Activated naive CD8-positive, alpha-beta T cell treated with anti-CD3 and anti-CD28 coated beads, Interleukin-2, amount 50 U/mL, for 24 hours (primary cell): Measurements from ENCODE around the gene DAGLA.

Experiments
- ATAC-seq: fragments of 150-1000 bp; cut with Tn5 transposase; one replicate; pipeline ENCODE4 v1.10.0; 2021
- DNase-seq: peaks from one replicate; pipeline ENCODE4 v3.0.0; 2021
- H3K27ac Mint-ChIP-seq: one replicate; pipeline ENCODE4 v1.8.0; 2021; ENCODE audit warnings: mild to moderate bottlenecking, mixed read lengths
- H3K27me3 Mint-ChIP-seq: one replicate; pipeline ENCODE4 v1.8.0; 2021; ENCODE audit warnings: mixed read lengths
- H3K36me3 Mint-ChIP-seq: one replicate; pipeline ENCODE4 v1.8.0; 2021; ENCODE audit warnings: low read depth, mixed read lengths
- H3K4me1 Mint-ChIP-seq: one replicate; pipeline ENCODE4 v1.8.0; 2021; ENCODE audit warnings: mixed read lengths
- H3K4me3 Mint-ChIP-seq: one replicate; pipeline ENCODE4 v1.8.0; 2021; ENCODE audit warnings: mild to moderate bottlenecking, moderate library complexity, mixed read lengths
- H3K9me3 Mint-ChIP-seq: one replicate; pipeline ENCODE4 v1.8.0; 2021; ENCODE audit warnings: mixed read lengths

DAGLA gene

GRCh38 chr11:61778357-61778886 is 98.2 kb downstream of the DAGLA start:
- Mint-ChIP-seq H3K4me1 (peaks cover 18% of the 10 kb centered on the region), H3K27ac (no peak overlapping the region), H3K27me3 (peaks cover 1% of the 10 kb centered on the region), H3K36me3 (no peaks in the 10 kb centered on the region), H3K4me3 (no peak overlapping the region), H3K9me3 (no peaks in the 10 kb centered on the region)
- DNase-seq: no peak
- no peak for ATAC-seq

GRCh38 chr11:61778920-61779650 is 98.9 kb downstream of the DAGLA start:
- ATAC-seq (no peak), DNase-seq (no peak)
- H3K27ac Mint-ChIP-seq: no peak overlapping the region
- no peak overlapping the region for H3K4me3 Mint-ChIP-seq
- peaks cover 18% of the 10 kb centered on the region for H3K4me1 Mint-ChIP-seq
- H3K27me3 Mint-ChIP-seq: peaks cover 1% of the 10 kb centered on the region
- H3K36me3 Mint-ChIP-seq: peaks cover 2% of the 10 kb centered on the region
- no peaks in the 10 kb centered on the region for H3K9me3 Mint-ChIP-seq

- no peak for ATAC-seq
- Mint-ChIP-seq H3K27me3 (peaks cover 1% of the 10 kb centered on the region), H3K27ac (no peak overlapping the region), H3K36me3 (peaks cover 5% of the 10 kb centered on the region), H3K4me3 (no peak overlapping the region), H3K4me1 (peaks cover 18% of the 10 kb centered on the region), H3K9me3 (no peaks in the 10 kb centered on the region)
- DNase-seq: no peak
These were observed 99.7 kb downstream of the DAGLA start for GRCh38 chr11:61779666-61780525.

- no peak for ATAC-seq
- no peak overlapping the region for H3K4me3 Mint-ChIP-seq
- H3K4me1 Mint-ChIP-seq: peaks cover 18% of the 10 kb centered on the region
- H3K9me3 Mint-ChIP-seq: no peaks in the 10 kb centered on the region
- peaks cover 1% of the 10 kb centered on the region for H3K27me3 Mint-ChIP-seq
- H3K36me3 Mint-ChIP-seq: peaks cover 10% of the 10 kb centered on the region
- no peak for DNase-seq
- H3K27ac Mint-ChIP-seq: no peak overlapping the region
These were observed 100.5 kb downstream of the DAGLA start for GRCh38 chr11:61780581-61781162.

GRCh38 chr11:61781585-61781984 is 101.4 kb downstream of the DAGLA start:
- Mint-ChIP-seq H3K27me3 (peaks cover 1% of the 10 kb centered on the region), H3K4me1 (peaks cover 16% of the 10 kb centered on the region), H3K27ac (no peak overlapping the region), H3K36me3 (peaks cover 10% of the 10 kb centered on the region), H3K4me3 (no peak overlapping the region), H3K9me3 (no peaks in the 10 kb centered on the region)
- no peak for DNase-seq
- ATAC-seq: no peak

GRCh38 chr11:61782299-61782698 is 102.1 kb downstream of the DAGLA start:
- peaks cover 1% of the 10 kb centered on the region for H3K27me3 Mint-ChIP-seq
- DNase-seq (no peak), ATAC-seq (no peak)
- H3K27ac Mint-ChIP-seq: no peak overlapping the region
- H3K9me3 Mint-ChIP-seq: no peaks in the 10 kb centered on the region
- H3K4me1 Mint-ChIP-seq: peaks cover 10% of the 10 kb centered on the region
- H3K4me3 Mint-ChIP-seq: no peak overlapping the region
- peaks cover 12% of the 10 kb centered on the region for H3K36me3 Mint-ChIP-seq

GRCh38 chr11:61782841-61783240 is 102.7 kb downstream of the DAGLA start:
- Mint-ChIP-seq H3K27ac (no peak overlapping the region), H3K27me3 (peaks cover 1% of the 10 kb centered on the region), H3K9me3 (no peaks in the 10 kb centered on the region), H3K4me3 (no peak overlapping the region), H3K4me1 (peaks cover 10% of the 10 kb centered on the region), H3K36me3 (peaks cover 12% of the 10 kb centered on the region)
- DNase-seq: no peak
- ATAC-seq: no peak

GRCh38 chr11:61783717-61784505 is 103.7 kb downstream of the DAGLA start:
- no peak overlapping the region for H3K27ac Mint-ChIP-seq

GRCh38 chr11:61784506-61784805 is 104.3 kb downstream of the DAGLA start:
- Mint-ChIP-seq H3K27me3 (no peaks in the 10 kb centered on the region), H3K9me3 (no peaks in the 10 kb centered on the region), H3K27ac (no peak overlapping the region), H3K4me3 (no peak overlapping the region), H3K4me1 (peaks cover 6% of the 10 kb centered on the region), H3K36me3 (peaks cover 19% of the 10 kb centered on the region)
- ATAC-seq (no peak), DNase-seq (no peak)

More at GRCh38 chr11:61783717-61784505, 103.7 kb downstream of the DAGLA start:
- no peak for ATAC-seq
- peaks cover 6% of the 10 kb centered on the region for H3K4me1 Mint-ChIP-seq
- no peaks in the 10 kb centered on the region for H3K27me3 Mint-ChIP-seq
- H3K9me3 Mint-ChIP-seq: no peaks in the 10 kb centered on the region
- peaks cover 14% of the 10 kb centered on the region for H3K36me3 Mint-ChIP-seq
- H3K4me3 Mint-ChIP-seq: no peak overlapping the region
- DNase-seq: no peak

GRCh38 chr11:61785837-61786402 is 105.7 kb downstream of the DAGLA start:
- ATAC-seq (no peak), DNase-seq (no peak)
- Mint-ChIP-seq H3K4me1 (peaks cover 13% of the 10 kb centered on the region), H3K27me3 (no peaks in the 10 kb centered on the region), H3K36me3 (peaks cover 30% of the 10 kb centered on the region), H3K9me3 (no peaks in the 10 kb centered on the region), H3K27ac (no peak overlapping the region), H3K4me3 (no peak overlapping the region)

GRCh38 chr11:61787928-61788491 is 107.8 kb downstream of the DAGLA start:
- Mint-ChIP-seq H3K36me3 (peaks cover 40% of the 10 kb centered on the region), H3K9me3 (no peaks in the 10 kb centered on the region), H3K4me1 (peaks cover 20% of the 10 kb centered on the region), H3K27me3 (no peaks in the 10 kb centered on the region), H3K27ac (no peak overlapping the region), H3K4me3 (no peak overlapping the region)
- ATAC-seq (no peak), DNase-seq (peak; percentile 14)

- H3K27me3 Mint-ChIP-seq: no peaks in the 10 kb centered on the region
- H3K4me3 Mint-ChIP-seq: peak overlapping the region; percentile 89
- peaks cover 46% of the 10 kb centered on the region for H3K4me1 Mint-ChIP-seq
- peak overlapping the region; percentile 100 for H3K27ac Mint-ChIP-seq
- H3K36me3 Mint-ChIP-seq: peaks cover 57% of the 10 kb centered on the region
- DNase-seq (peak; percentile 55), ATAC-seq (peak; percentile 25)
- no peaks in the 10 kb centered on the region for H3K9me3 Mint-ChIP-seq
These were observed 111.6 kb downstream of the DAGLA start for GRCh38 chr11:61791737-61792309.

GRCh38 chr11:61792310-61793082 is 112.3 kb downstream of the DAGLA start, which contains the start of the genes FEN1 and TMEM258:
FEN1 (plus strand) TSS chr11:61792911; CDS start chr11:61795362, 2,451 bp downstream.
TMEM258 (minus strand) TSS chr11:61792599; CDS start chr11:61792558, 41 bp downstream.
- H3K4me1 Mint-ChIP-seq: peaks cover 52% of the 10 kb centered on the region
- H3K9me3 Mint-ChIP-seq: no peaks in the 10 kb centered on the region
- DNase-seq: peak; percentile 90
- H3K36me3 Mint-ChIP-seq: peaks cover 61% of the 10 kb centered on the region
- peak within 1 kb of the TSS; percentile 89 for H3K4me3 Mint-ChIP-seq
- H3K27me3 Mint-ChIP-seq: no peaks in the 10 kb centered on the region
- ATAC-seq: peak; percentile 90
- peak within 1 kb of the TSS; percentile 100 for H3K27ac Mint-ChIP-seq
